H1 (cell line): Measurements from ENCODE around the gene SPATS1. TPM values are rescaled to one million over a fixed set of nuclear protein-coding genes. Genes with fewer than 3 reads are reported as not detected.

ENCODE experiments used
- CBX8 ChIP-seq: fragments of 300-800, 300-1000 bp; sonication (generic); IDR thresholded peaks from 2 replicates; pipeline ENCODE4 v1.7.1; 2016; ENCODE audit warnings: low read depth, low read length, borderline replicate concordance
- CEBPB ChIP-seq: IDR thresholded peaks from 2 replicates; pipeline ENCODE4 v1.6.1; 2012; ENCODE audit warnings: low read depth, low read length
- CHD2 ChIP-seq: IDR thresholded peaks from 2 replicates; pipeline ENCODE4 v1.6.1; 2012; ENCODE audit warnings: low read length, improper control_type of control experiment
- CREB1 ChIP-seq: IDR thresholded peaks from 2 replicates; pipeline ENCODE4 v1.6.1; 2012; ENCODE audit warnings: inconsistent platforms
- CTBP2 ChIP-seq: IDR thresholded peaks from 2 replicates; pipeline ENCODE4 v1.7.0; 2011; ENCODE audit warnings: borderline replicate concordance, mild to moderate bottlenecking, moderate library complexity, mixed read lengths, low read length; ENCODE audit not compliant: insufficient read depth, insufficient read length
- EGR1 ChIP-seq: IDR thresholded peaks from 2 replicates; pipeline ENCODE4 v1.6.1; 2011; ENCODE audit warnings: low read depth, low read length, borderline replicate concordance
- EP300 ChIP-seq, 2 experiments: IDR thresholded peaks; 1 replicate in 1 of 2; 2 replicates in 1 of 2; pipeline ENCODE4 v1.6.1; 2011 to 2012; ENCODE audit warnings: low read depth in 2 of 2, low read length in 2 of 2, mild to moderate bottlenecking in 2 of 2, borderline replicate concordance in 1 of 2, inconsistent platforms in 1 of 2, moderate library complexity in 1 of 2
- EZH2 ChIP-seq: fragments of 200-600 bp; sonication (generic); IDR thresholded peaks from 2 replicates; pipeline ENCODE4 v1.7.1; 2012; ENCODE audit warnings: low read depth, mild to moderate bottlenecking, moderate library complexity, low read length, inconsistent platforms; ENCODE audit not compliant: severe bottlenecking
- GTF2F1 ChIP-seq: IDR thresholded peaks from 2 replicates; pipeline ENCODE4 v1.6.1; 2012; ENCODE audit warnings: low read depth, low read length, improper control_type of control experiment, borderline replicate concordance
- JUN ChIP-seq: IDR thresholded peaks from 2 replicates; pipeline ENCODE4 v1.6.1; 2011; ENCODE audit warnings: low read depth, mild to moderate bottlenecking, improper control_type of control experiment, low read length
- JUND ChIP-seq: IDR thresholded peaks from 2 replicates; pipeline ENCODE4 v1.6.1; 2011; ENCODE audit warnings: mild to moderate bottlenecking, improper control_type of control experiment, low read length
- KDM4A ChIP-seq: IDR thresholded peaks from one replicate; pipeline ENCODE4 v1.7.1; 2012; ENCODE audit warnings: low read depth, mild to moderate bottlenecking, moderate library complexity, low read length, inconsistent platforms; ENCODE audit not compliant: severe bottlenecking
- NANOG ChIP-seq: IDR thresholded peaks from 2 replicates; pipeline ENCODE4 v1.6.1; 2011; ENCODE audit warnings: low read length, low read depth, mild to moderate bottlenecking, inconsistent platforms; ENCODE audit not compliant: insufficient read depth, poor library complexity, severe bottlenecking
- NRF1 ChIP-seq: IDR thresholded peaks from 2 replicates; pipeline ENCODE4 v1.6.1; 2011; ENCODE audit warnings: mild to moderate bottlenecking, low read depth, low read length, improper control_type of control experiment
- POLR2A ChIP-seq, 2 experiments: IDR thresholded peaks; 1 replicate in 1 of 2; 2 replicates in 1 of 2; pipeline ENCODE4 v1.6.1; 2011; ENCODE audit warnings: low read depth in 2 of 2, low read length in 2 of 2, mild to moderate bottlenecking in 2 of 2; ENCODE audit errors: control extremely low read depth in 1 of 2
- RAD21 ChIP-seq, 2 experiments: IDR thresholded peaks in 1 of 2; conservative IDR thresholded peaks in 1 of 2; 2 replicates each; pipeline ENCODE4 v1.6.1; 2011; ENCODE audit warnings: low read depth in 2 of 2, low read length in 2 of 2, improper control_type of control experiment in 1 of 2, inconsistent platforms in 1 of 2, mild to moderate bottlenecking in 1 of 2, moderate library complexity in 1 of 2
- RBBP5 ChIP-seq: IDR thresholded peaks from 2 replicates; pipeline ENCODE4 v1.7.1; 2012; ENCODE audit warnings: low read depth, mild to moderate bottlenecking, inconsistent platforms, low read length, moderate library complexity, borderline replicate concordance
- SIRT6 ChIP-seq: IDR thresholded peaks from one replicate; pipeline ENCODE4 v1.7.1; 2012; ENCODE audit warnings: low read length, inconsistent platforms
- SP1 ChIP-seq: IDR thresholded peaks from 2 replicates; pipeline ENCODE4 v1.6.1; 2011; ENCODE audit warnings: low read depth, low read length
- SRF ChIP-seq: IDR thresholded peaks from 2 replicates; pipeline ENCODE4 v1.6.1; 2011; ENCODE audit warnings: mild to moderate bottlenecking, low read depth, low read length, moderate library complexity
- TEAD4 ChIP-seq: IDR thresholded peaks from 2 replicates; pipeline ENCODE4 v1.6.1; 2012; ENCODE audit warnings: low read depth, low read length, inconsistent platforms, mixed read lengths
- YY1 ChIP-seq: IDR thresholded peaks from 2 replicates; pipeline ENCODE4 v1.6.1; 2011; ENCODE audit warnings: low read depth, mild to moderate bottlenecking, low read length
- ZNF274 ChIP-seq: IDR thresholded peaks from 2 replicates; pipeline ENCODE4 v1.7.0; 2012; ENCODE audit warnings: low read length, borderline replicate concordance; ENCODE audit errors: extremely low read depth
- polyA plus RNA-seq, 7 experiments: library from polyadenylated mRNA; depleted of rRNA in 3 of 7; stranded (reverse) in 5 of 7; unstranded in 2 of 7; fragments of >200 nt in 5 of 7; fragments of 200-250 nt in 2 of 7; gene quantifications; 1 replicate in 5 of 7; 2 replicates in 1 of 7; 4 replicates in 1 of 7; pipeline versions ENCODE4 v1.2.1 to v1.2.3, GENCODE V29; 2011 to 2013; ENCODE audit warnings: missing spikeins in 2 of 7, mixed read lengths in 2 of 7
- total RNA-seq: library from RNA; stranded (reverse); fragmentation: NEBNext Ultra II Directional; extraction: Animal tissue kit (Norgen Biotek cat#: 25700); gene quantifications from 2 replicates; pipeline ENCODE4 v1.2.1, GENCODE V29; 2021

The SPATS1 gene
- total and polyA plus RNA-seq, 2 of the 8 experiments (the other 6 are each of a cell fraction or from before 2014, with no cell fraction given) = not detected

- TF ChIP-seq ZNF274 = no peak
- TF ChIP-seq CHD2 = no peak
- no peak for TF ChIP-seq JUN
- TF ChIP-seq YY1 = peak; percentile 92
- TF ChIP-seq POLR2A (IDR thresholded peaks at IDR 0.05; ENCODE audit: control extremely low read depth in 1 of 2, low read depth in 2 of 2, low read length in 2 of 2) = peak; percentile 94 to 98
- TF ChIP-seq CEBPB = no peak
- no peak for TF ChIP-seq GTF2F1
- peak in 1 of 2 experiments; percentile 21; a peak in 1 of 3 replicates for TF ChIP-seq EP300 (IDR thresholded peaks at IDR 0.05; ENCODE audit: borderline replicate concordance in 1 of 2, low read depth in 2 of 2, low read length in 2 of 2)
- TF ChIP-seq SIRT6 = no peak
- no peak for TF ChIP-seq NRF1
- no peak for TF ChIP-seq CBX8
- no peak for TF ChIP-seq TEAD4
- no peak for TF ChIP-seq CTBP2
- TF ChIP-seq CREB1 = peak; percentile 89
- 0 out of 2 replicates have a peak, but pooled peaks have one; percentile 29 for TF ChIP-seq JUND
- no peak for TF ChIP-seq EZH2
- TF ChIP-seq KDM4A = peak; percentile 76
- peak; percentile 94 for TF ChIP-seq EGR1
- peak; percentile 5 to 36; a peak in 2 of 4 replicates for TF ChIP-seq RAD21 (IDR thresholded peaks at IDR 0.05 in 1 of 2, conservative IDR thresholded peaks at IDR 0.05 in 1 of 2; ENCODE audit: low read depth in 2 of 2, low read length in 2 of 2)
- peak; percentile 97 for TF ChIP-seq RBBP5
- no peak for TF ChIP-seq SRF
- no peak for TF ChIP-seq NANOG
- TF ChIP-seq SP1 = peak; percentile 80
Observed at GRCh38 chr6:44312901-44313788, 29.3 kb upstream of the SPATS1 start, which contains the start of gene AARS2 (continued).
